ENCODE results near the gene DNLZ.

DNLZ gene

DNA sequence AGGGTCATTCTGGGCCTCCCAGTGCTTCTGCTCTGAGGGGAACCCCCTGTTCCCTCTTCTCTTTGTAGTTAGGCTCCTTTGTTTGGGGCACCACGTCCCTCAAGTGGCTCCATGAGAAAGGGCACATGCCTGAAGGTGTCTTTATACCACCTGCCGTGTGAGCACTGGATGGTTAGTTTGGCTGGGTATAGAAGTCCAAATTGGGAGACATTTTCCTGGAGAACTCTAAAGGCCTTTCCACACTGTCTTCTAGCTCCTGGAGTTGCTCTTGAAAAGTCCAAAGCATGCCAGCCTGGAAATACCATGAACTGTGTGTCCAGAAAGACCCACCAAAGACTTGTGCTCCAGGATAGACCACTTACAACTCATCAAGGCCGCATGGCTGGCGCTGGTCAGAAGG is 48.6 kb downstream of the DNLZ start:
- Histone ChIP-seq H3K4me2 (ENCODE audit: low read length, poor library complexity, severe bottlenecking) (no peak overlapping the region), H2BK12ac (ENCODE audit: low read length in 2 of 2) (no peak overlapping the region), H3K4me3 (ENCODE audit: insufficient read depth in 1 of 2, low read depth in 1 of 2, low read length in 2 of 2) (no peak overlapping the region), H2BK15ac (ENCODE audit: low read depth, poor library complexity, severe bottlenecking) (no peak overlapping the region), H4K91ac (ENCODE audit: low read length) (no peak overlapping the region), H3K36me3 (ENCODE audit: control insufficient read depth in 1 of 2, insufficient read depth in 2 of 2, low read depth in 1 of 2, low read length in 2 of 2) (peaks cover 0 to 4% of the 10 kb centered on the region in 2 experiments), H3K9me3 (ENCODE audit: control insufficient read depth, low read length) (peaks cover 13% of the 10 kb centered on the region), H2BK5ac (ENCODE audit: low read depth, low read length, poor library complexity, severe bottlenecking) (no peak overlapping the region), H2AFZ (ENCODE audit: low read depth, low read length) (no peak overlapping the region), H4K8ac (ENCODE audit: low read length) (no peak overlapping the region), H3K9ac (ENCODE audit: low read length) (no peak overlapping the region), H3K4ac (ENCODE audit: low read depth in 1 of 2, low read length in 2 of 2) (no peak overlapping the region), H3K23ac (ENCODE audit: low read length in 2 of 2) (no peak overlapping the region), H2AK5ac (ENCODE audit: low read length, severe bottlenecking) (no peak overlapping the region), H3K79me1 (replicated peaks; ENCODE audit: low read length, poor library complexity, severe bottlenecking) (no peaks in the 10 kb centered on the region), H3K27ac (ENCODE audit: low read length, poor library complexity, severe bottlenecking) (no peak overlapping the region), H3K14ac (ENCODE audit: low read length in 2 of 2) (no peak overlapping the region), H3K4me1 (ENCODE audit: control insufficient read depth, insufficient read depth, low read depth, low read length) (peaks cover 15% of the 10 kb centered on the region), H2BK120ac (ENCODE audit: low read depth, low read length) (no peak overlapping the region), H3K18ac (ENCODE audit: low read depth in 1 of 2, low read length in 2 of 2) (no peak overlapping the region), H3K27me3 (ENCODE audit: control insufficient read depth in 1 of 2, insufficient read depth in 1 of 2, low read length in 2 of 2) (peaks cover 0 to 24% of the 10 kb centered on the region in 2 experiments)
- 80% methylated on average over 4 of the region's 4 CpGs for WGBS
- DNase-seq, result no peak

- H2BK15ac ChIP-seq (ENCODE audit: low read depth, poor library complexity, severe bottlenecking), result no peak overlapping the region
- no peak overlapping the region for H2BK12ac ChIP-seq (ENCODE audit: low read length in 2 of 2)
- no peak overlapping the region for H3K18ac ChIP-seq (ENCODE audit: low read depth in 1 of 2, low read length in 2 of 2)
- no peak overlapping the region for H3K23ac ChIP-seq (ENCODE audit: low read length in 2 of 2)
- H2AFZ ChIP-seq (ENCODE audit: low read depth, low read length), result no peak overlapping the region
- H3K27ac ChIP-seq (ENCODE audit: low read length, poor library complexity, severe bottlenecking), result no peak overlapping the region
- no peak overlapping the region for H3K4me3 ChIP-seq (ENCODE audit: insufficient read depth in 1 of 2, low read depth in 1 of 2, low read length in 2 of 2)
- H3K27me3 ChIP-seq (ENCODE audit: control insufficient read depth in 1 of 2, insufficient read depth in 1 of 2, low read length in 2 of 2), result peaks cover 0 to 30% of the 10 kb centered on the region in 2 experiments
- no peak overlapping the region for H3K4me2 ChIP-seq (ENCODE audit: low read length, poor library complexity, severe bottlenecking)
- no peak overlapping the region for H3K4ac ChIP-seq (ENCODE audit: low read depth in 1 of 2, low read length in 2 of 2)
- no peak overlapping the region for H2BK5ac ChIP-seq (ENCODE audit: low read depth, low read length, poor library complexity, severe bottlenecking)
- H2AK5ac ChIP-seq (ENCODE audit: low read length, severe bottlenecking), result no peak overlapping the region
- no peaks in the 10 kb centered on the region for H3K79me1 ChIP-seq (replicated peaks; ENCODE audit: low read length, poor library complexity, severe bottlenecking)
- peaks cover 13% of the 10 kb centered on the region for H3K9me3 ChIP-seq (ENCODE audit: control insufficient read depth, low read length)
- H4K91ac ChIP-seq (ENCODE audit: low read length), result no peak overlapping the region
- 90% methylated on average over 2 of the region's 3 CpGs for WGBS
- no peak for DNase-seq
- no peak overlapping the region for H3K14ac ChIP-seq (ENCODE audit: low read length in 2 of 2)
- peaks cover 0 to 4% of the 10 kb centered on the region in 2 experiments for H3K36me3 ChIP-seq (ENCODE audit: control insufficient read depth in 1 of 2, insufficient read depth in 2 of 2, low read depth in 1 of 2, low read length in 2 of 2)
- no peak overlapping the region for H3K9ac ChIP-seq (ENCODE audit: low read length)
- no peak overlapping the region for H2BK120ac ChIP-seq (ENCODE audit: low read depth, low read length)
- H3K4me1 ChIP-seq (ENCODE audit: control insufficient read depth, insufficient read depth, low read depth, low read length), result peaks cover 20% of the 10 kb centered on the region
- H4K8ac ChIP-seq (ENCODE audit: low read length), result no peak overlapping the region
Measured at GRCh38 chr9:136314056-136314416, 49.5 kb downstream of the DNLZ start.

- Histone ChIP-seq H3K4me1 (ENCODE audit: control insufficient read depth, insufficient read depth, low read depth, low read length) (peaks cover 19% of the 10 kb centered on the region), H3K79me1 (replicated peaks; ENCODE audit: low read length, poor library complexity, severe bottlenecking) (no peaks in the 10 kb centered on the region), H3K4me2 (ENCODE audit: low read length, poor library complexity, severe bottlenecking) (no peak overlapping the region), H3K4ac (ENCODE audit: low read depth in 1 of 2, low read length in 2 of 2) (no peak overlapping the region), H3K9me3 (ENCODE audit: control insufficient read depth, low read length) (peaks cover 13% of the 10 kb centered on the region), H4K91ac (ENCODE audit: low read length) (no peak overlapping the region), H2AK5ac (ENCODE audit: low read length, severe bottlenecking) (no peak overlapping the region), H4K8ac (ENCODE audit: low read length) (no peak overlapping the region), H2BK5ac (ENCODE audit: low read depth, low read length, poor library complexity, severe bottlenecking) (no peak overlapping the region), H3K23ac (ENCODE audit: low read length in 2 of 2) (no peak overlapping the region), H2BK120ac (ENCODE audit: low read depth, low read length) (no peak overlapping the region), H3K9ac (ENCODE audit: low read length) (no peak overlapping the region), H3K18ac (ENCODE audit: low read depth in 1 of 2, low read length in 2 of 2) (no peak overlapping the region), H3K27ac (ENCODE audit: low read length, poor library complexity, severe bottlenecking) (no peak overlapping the region), H2AFZ (ENCODE audit: low read depth, low read length) (no peak overlapping the region), H3K4me3 (ENCODE audit: insufficient read depth in 1 of 2, low read depth in 1 of 2, low read length in 2 of 2) (no peak overlapping the region), H3K27me3 (ENCODE audit: control insufficient read depth in 1 of 2, insufficient read depth in 1 of 2, low read length in 2 of 2) (peaks cover 0 to 31% of the 10 kb centered on the region in 2 experiments), H3K14ac (ENCODE audit: low read length in 2 of 2) (no peak overlapping the region), H2BK12ac (ENCODE audit: low read length in 2 of 2) (no peak overlapping the region), H3K36me3 (ENCODE audit: control insufficient read depth in 1 of 2, insufficient read depth in 2 of 2, low read depth in 1 of 2, low read length in 2 of 2) (peaks cover 0 to 4% of the 10 kb centered on the region in 2 experiments), H2BK15ac (ENCODE audit: low read depth, poor library complexity, severe bottlenecking) (no peak overlapping the region)
- no peak for DNase-seq
- 91% methylated on average over 18 of the region's 18 CpGs for WGBS
Measured at GRCh38 chr9:136313111-136314055, 50.2 kb downstream of the DNLZ start.

DNA sequence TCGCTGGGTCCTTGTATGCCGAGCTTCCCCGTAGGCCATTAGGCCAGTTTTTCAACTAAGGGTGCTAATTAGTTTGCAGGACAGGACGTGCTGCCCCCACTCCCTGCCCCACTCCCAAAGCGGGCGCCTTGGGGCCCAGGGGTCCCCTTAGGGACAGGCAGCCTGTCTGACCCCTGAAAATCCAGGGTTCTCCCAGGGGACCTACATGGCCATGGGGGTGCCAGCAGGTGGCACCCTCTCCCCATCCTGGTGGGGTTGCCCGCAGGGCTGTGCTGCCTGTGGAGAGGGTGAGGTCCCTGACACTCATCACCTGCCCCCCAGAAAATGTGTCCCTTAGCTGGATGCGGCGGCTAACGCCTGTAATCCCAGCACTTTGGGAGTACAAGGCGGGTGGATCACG is 51.1 kb downstream of the DNLZ start:
- no peak overlapping the region for H3K9ac ChIP-seq (ENCODE audit: low read length)
- no peak overlapping the region for H2BK120ac ChIP-seq (ENCODE audit: low read depth, low read length)
- peaks cover 11% of the 10 kb centered on the region for H3K4me1 ChIP-seq (ENCODE audit: control insufficient read depth, insufficient read depth, low read depth, low read length)
- no peak overlapping the region for H2AK5ac ChIP-seq (ENCODE audit: low read length, severe bottlenecking)
- H3K27me3 ChIP-seq (ENCODE audit: control insufficient read depth in 1 of 2, insufficient read depth in 1 of 2, low read length in 2 of 2), result peaks cover 0 to 39% of the 10 kb centered on the region in 2 experiments
- H3K36me3 ChIP-seq (ENCODE audit: control insufficient read depth in 1 of 2, insufficient read depth in 2 of 2, low read depth in 1 of 2, low read length in 2 of 2), result peaks cover 0 to under 1% of the 10 kb centered on the region in 2 experiments
- H3K14ac ChIP-seq (ENCODE audit: low read length in 2 of 2), result no peak overlapping the region
- H2AFZ ChIP-seq (ENCODE audit: low read depth, low read length), result no peak overlapping the region
- H3K18ac ChIP-seq (ENCODE audit: low read depth in 1 of 2, low read length in 2 of 2), result no peak overlapping the region
- no peak overlapping the region for H3K27ac ChIP-seq (ENCODE audit: low read length, poor library complexity, severe bottlenecking)
- DNase-seq, result peak; percentile 55
- no peak overlapping the region for H3K4me2 ChIP-seq (ENCODE audit: low read length, poor library complexity, severe bottlenecking)
- no peak overlapping the region for H2BK12ac ChIP-seq (ENCODE audit: low read length in 2 of 2)
- no peaks in the 10 kb centered on the region for H3K79me1 ChIP-seq (replicated peaks; ENCODE audit: low read length, poor library complexity, severe bottlenecking)
- H3K4me3 ChIP-seq (ENCODE audit: insufficient read depth in 1 of 2, low read depth in 1 of 2, low read length in 2 of 2), result no peak overlapping the region
- H3K9me3 ChIP-seq (ENCODE audit: control insufficient read depth, low read length), result peaks cover 13% of the 10 kb centered on the region
- H4K91ac ChIP-seq (ENCODE audit: low read length), result no peak overlapping the region
- H3K4ac ChIP-seq (ENCODE audit: low read depth in 1 of 2, low read length in 2 of 2), result no peak overlapping the region
- no peak overlapping the region for H2BK15ac ChIP-seq (ENCODE audit: low read depth, poor library complexity, severe bottlenecking)
- 79% methylated on average over 12 of the region's 12 CpGs for WGBS
- no peak overlapping the region for H2BK5ac ChIP-seq (ENCODE audit: low read depth, low read length, poor library complexity, severe bottlenecking)
- no peak overlapping the region for H3K23ac ChIP-seq (ENCODE audit: low read length in 2 of 2)
- no peak overlapping the region for H4K8ac ChIP-seq (ENCODE audit: low read length)

Data from mesenchymal stem cell (in vitro differentiated cells and primary cell).